Hypothalamus (tissue), 51 donors: Measurements from ENCODE around the gene SEPTIN11.

Experiments
- DNase-seq, 51 donors: peaks; one replicate each; lab custom pipeline; 2025; lab: John Stamatoyannopoulos, UW

The SEPTIN11 gene

GRCh38 chr4:76977736-76978350, 28.3 kb downstream of the SEPTIN11 start:
- no peak for DNase-seq

- no peak for DNase-seq
Measured at GRCh38 chr4:76979236-76979635, 29.7 kb downstream of the SEPTIN11 start.

GRCh38 chr4:76980261-76980660, 30.7 kb downstream of the SEPTIN11 start:
- no peak for DNase-seq

- no peak for DNase-seq
Measured at GRCh38 chr4:76981644-76982043, 32.1 kb downstream of the SEPTIN11 start.

GRCh38 chr4:76982638-76983584, 33.4 kb downstream of the SEPTIN11 start:
- no peak for DNase-seq

GRCh38 chr4:76984127-76984526, 34.6 kb downstream of the SEPTIN11 start:
- DNase-seq: no peak

- peak in 15 of 51 donors; percentile 7 to 65 (median 14) for DNase-seq
Measured at GRCh38 chr4:76984788-76985211, 35.2 kb downstream of the SEPTIN11 start.

- no peak for DNase-seq
Measured at GRCh38 chr4:76987153-76987591, 37.6 kb downstream of the SEPTIN11 start.

- no peak for DNase-seq
Measured at GRCh38 chr4:76987685-76988084, 38.1 kb downstream of the SEPTIN11 start.

- DNase-seq: no peak
Measured at GRCh38 chr4:76989391-76990061, 40.0 kb downstream of the SEPTIN11 start.

- no peak for DNase-seq
Measured at GRCh38 chr4:76990288-76991080, 40.9 kb downstream of the SEPTIN11 start.

GRCh38 chr4:76991161-76991660, 41.7 kb downstream of the SEPTIN11 start:
- no peak for DNase-seq

GRCh38 chr4:76993787-76994641, 44.5 kb downstream of the SEPTIN11 start:
- DNase-seq: no peak

- DNase-seq: no peak
Measured at GRCh38 chr4:76995776-76996175, 46.2 kb downstream of the SEPTIN11 start.

GRCh38 chr4:76996445-76996844, 46.9 kb downstream of the SEPTIN11 start:
- no peak for DNase-seq

GRCh38 chr4:76997077-76997476, 47.5 kb downstream of the SEPTIN11 start:
- DNase-seq: no peak

- peak in 8 of 51 donors; percentile 19 to 60 (median 22) for DNase-seq
Measured at GRCh38 chr4:76997532-76997931, 48.0 kb downstream of the SEPTIN11 start.

- no peak for DNase-seq
Measured at GRCh38 chr4:76998251-76998901, 48.8 kb downstream of the SEPTIN11 start.
